Measurements from ENCODE around the gene IL13RA2. TPM values are rescaled to one million over a fixed set of nuclear protein-coding genes. Genes with fewer than 3 reads are reported as not detected.

IL13RA2 gene
- polyA plus RNA-seq, 6 donors from 2014 or later = not detected

DNA sequence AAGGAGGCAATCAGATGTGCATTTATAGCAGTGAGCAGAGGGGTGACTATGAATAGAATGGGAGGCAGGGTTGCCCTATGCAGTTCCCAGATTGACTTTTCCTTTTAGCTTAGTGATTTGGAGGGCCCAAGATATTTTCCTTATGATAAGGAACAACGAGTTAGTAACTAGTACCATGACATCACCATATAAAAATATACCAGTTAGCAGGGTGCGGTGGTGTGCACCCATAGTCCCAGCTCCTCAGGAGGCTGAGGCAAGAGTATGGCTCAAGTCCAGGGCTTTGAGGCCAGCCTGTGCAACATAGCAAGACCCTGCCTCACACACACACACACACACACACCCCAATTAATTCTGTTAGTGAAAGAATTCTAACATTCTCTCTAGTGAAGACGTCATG is 53.0 kb downstream of the IL13RA2 start:
- no peaks in the 10 kb centered on the region for H3K4me1 Mint-ChIP-seq
- H3K9me3 Mint-ChIP-seq = no peaks in the 10 kb centered on the region
- H3K27ac Mint-ChIP-seq = peak overlapping the region in 1 of 6 donors; percentile 66
- no peak overlapping the region for H3K4me3 Mint-ChIP-seq
- no peaks in the 10 kb centered on the region for H3K36me3 Mint-ChIP-seq
- ATAC-seq (ENCODE audit: low read depth in 2 of 2) = no peak
- H3K27me3 Mint-ChIP-seq = no peaks in the 10 kb centered on the region
- DNase-seq = no peak

DNA sequence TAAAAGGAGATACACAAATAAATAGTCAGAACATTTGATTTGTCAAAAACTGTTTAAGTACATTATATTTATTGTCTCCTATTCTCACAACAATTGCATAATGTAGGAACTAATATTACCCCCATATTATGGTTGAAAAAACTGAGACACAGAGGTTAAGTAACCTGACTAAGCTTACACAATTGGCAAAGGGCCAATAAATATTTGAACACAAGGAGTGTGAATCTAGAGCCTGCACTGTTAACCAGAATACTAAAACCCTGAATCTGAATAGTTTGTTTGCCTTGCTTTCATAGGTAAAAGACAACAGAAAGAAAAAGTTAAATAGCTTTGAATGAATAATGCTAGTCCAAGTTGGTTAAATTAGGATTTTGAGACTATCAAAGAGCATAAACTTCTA is 55.2 kb downstream of the IL13RA2 start:
- H3K4me3 Mint-ChIP-seq = no peak overlapping the region
- ATAC-seq (ENCODE audit: low read depth in 2 of 2) (no peak), DNase-seq (no peak)
- no peaks in the 10 kb centered on the region for H3K36me3 Mint-ChIP-seq
- H3K27ac Mint-ChIP-seq = no peak overlapping the region
- no peaks in the 10 kb centered on the region for H3K9me3 Mint-ChIP-seq
- H3K4me1 Mint-ChIP-seq = no peaks in the 10 kb centered on the region
- H3K27me3 Mint-ChIP-seq = no peaks in the 10 kb centered on the region

DNA sequence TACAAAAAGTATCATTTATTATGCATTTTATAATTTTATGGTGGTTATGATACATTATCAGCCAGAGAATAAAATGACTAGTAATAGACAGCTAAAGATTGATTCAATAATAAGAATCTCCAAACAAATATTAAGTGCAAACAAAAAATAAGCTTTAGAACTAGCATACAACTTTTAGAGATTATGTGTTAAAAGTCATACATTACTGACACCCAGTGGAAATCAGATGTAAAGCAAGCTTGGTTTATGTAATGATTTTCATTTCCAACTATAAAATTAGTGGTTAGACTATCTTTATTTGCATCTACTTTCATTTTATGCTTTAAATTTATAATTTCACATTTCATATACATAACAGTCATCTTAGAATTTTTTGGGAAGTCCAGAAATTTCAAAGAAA is 57.7 kb downstream of the IL13RA2 start:
- Mint-ChIP-seq H3K4me3 (no peak overlapping the region), H3K36me3 (no peaks in the 10 kb centered on the region), H3K4me1 (no peaks in the 10 kb centered on the region), H3K9me3 (no peaks in the 10 kb centered on the region), H3K27me3 (no peaks in the 10 kb centered on the region), H3K27ac (no peak overlapping the region)
- DNase-seq (no peak), ATAC-seq (ENCODE audit: low read depth in 2 of 2) (no peak)

Other genes starting within 250 kb of the IL13RA2 start
- gene RBMXL3, start 171.8 kb upstream of the IL13RA2 start, polyA plus RNA-seq (ENCODE audit: low read depth in 6 of 6) = not detected
- not detected for gene LRCH2, start 216.5 kb upstream of the IL13RA2 start, polyA plus RNA-seq (ENCODE audit: low read depth in 6 of 6)